GM12801 (cell line): ENCODE data around the gene CAMSAP1.

Experiments
- TF ChIP-seq, protein P1 (sequence below): IDR thresholded peaks from one replicate; pipeline ENCODE4 v1.5.1; 2011; ENCODE audit warnings: control low read depth; ENCODE audit not compliant: insufficient read length; ENCODE audit errors: extremely low read depth

The CAMSAP1 gene

DNA sequence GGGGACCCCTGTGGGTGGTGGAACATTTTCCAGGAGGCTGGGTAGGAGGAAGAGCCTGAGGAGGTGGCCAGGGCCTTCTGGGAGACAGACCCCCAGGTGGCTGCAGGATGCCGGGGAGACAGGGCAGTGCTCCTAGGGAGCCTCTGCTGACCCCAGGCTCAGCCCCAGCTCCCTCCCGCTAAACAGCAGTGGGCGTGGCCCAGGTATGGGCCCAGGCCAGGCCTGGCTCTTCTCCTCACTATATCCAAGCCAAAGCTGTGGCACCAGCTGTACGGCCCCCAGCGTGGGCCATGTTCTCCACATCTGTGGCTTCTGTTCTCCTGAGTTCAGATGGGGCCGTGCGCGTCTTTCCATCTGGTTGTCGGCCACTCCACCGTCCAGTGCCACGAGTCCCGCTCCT lies 146.9 kb downstream of the CAMSAP1 start:
- TF ChIP-seq, protein P1, sequence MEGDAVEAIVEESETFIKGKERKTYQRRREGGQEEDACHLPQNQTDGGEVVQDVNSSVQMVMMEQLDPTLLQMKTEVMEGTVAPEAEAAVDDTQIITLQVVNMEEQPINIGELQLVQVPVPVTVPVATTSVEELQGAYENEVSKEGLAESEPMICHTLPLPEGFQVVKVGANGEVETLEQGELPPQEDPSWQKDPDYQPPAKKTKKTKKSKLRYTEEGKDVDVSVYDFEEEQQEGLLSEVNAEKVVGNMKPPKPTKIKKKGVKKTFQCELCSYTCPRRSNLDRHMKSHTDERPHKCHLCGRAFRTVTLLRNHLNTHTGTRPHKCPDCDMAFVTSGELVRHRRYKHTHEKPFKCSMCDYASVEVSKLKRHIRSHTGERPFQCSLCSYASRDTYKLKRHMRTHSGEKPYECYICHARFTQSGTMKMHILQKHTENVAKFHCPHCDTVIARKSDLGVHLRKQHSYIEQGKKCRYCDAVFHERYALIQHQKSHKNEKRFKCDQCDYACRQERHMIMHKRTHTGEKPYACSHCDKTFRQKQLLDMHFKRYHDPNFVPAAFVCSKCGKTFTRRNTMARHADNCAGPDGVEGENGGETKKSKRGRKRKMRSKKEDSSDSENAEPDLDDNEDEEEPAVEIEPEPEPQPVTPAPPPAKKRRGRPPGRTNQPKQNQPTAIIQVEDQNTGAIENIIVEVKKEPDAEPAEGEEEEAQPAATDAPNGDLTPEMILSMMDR, result no peak

DNA sequence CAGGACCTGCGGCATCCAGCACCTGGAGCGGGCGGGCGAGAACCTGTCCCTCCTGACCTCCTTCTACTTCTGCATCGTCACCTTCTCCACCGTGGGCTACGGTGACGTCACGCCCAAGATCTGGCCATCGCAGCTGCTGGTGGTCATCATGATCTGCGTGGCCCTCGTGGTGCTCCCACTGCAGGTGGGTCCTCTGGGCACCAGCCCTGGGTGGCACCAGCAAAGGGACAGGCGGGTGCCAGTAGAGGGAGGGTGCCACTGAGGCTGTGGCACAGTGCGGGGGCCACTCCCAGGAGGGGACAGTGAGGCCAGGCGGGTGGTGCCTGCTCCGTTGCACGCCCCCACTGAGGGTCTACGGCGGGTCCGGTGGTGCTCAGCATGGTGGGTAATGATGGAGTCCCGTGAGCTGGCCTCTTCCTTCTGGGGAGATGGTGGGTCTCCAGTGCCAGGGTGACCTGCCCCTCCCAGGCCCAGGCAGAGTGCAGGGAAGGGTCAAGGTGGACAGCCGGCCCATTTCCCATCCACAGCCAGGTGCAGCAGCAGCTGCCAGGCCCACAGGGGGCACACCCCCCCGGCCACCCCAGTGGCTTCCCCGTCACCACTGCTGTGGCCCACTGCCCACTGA lies 147.6 kb downstream of the CAMSAP1 start:
- TF ChIP-seq, protein P1, result no peak

DNA sequence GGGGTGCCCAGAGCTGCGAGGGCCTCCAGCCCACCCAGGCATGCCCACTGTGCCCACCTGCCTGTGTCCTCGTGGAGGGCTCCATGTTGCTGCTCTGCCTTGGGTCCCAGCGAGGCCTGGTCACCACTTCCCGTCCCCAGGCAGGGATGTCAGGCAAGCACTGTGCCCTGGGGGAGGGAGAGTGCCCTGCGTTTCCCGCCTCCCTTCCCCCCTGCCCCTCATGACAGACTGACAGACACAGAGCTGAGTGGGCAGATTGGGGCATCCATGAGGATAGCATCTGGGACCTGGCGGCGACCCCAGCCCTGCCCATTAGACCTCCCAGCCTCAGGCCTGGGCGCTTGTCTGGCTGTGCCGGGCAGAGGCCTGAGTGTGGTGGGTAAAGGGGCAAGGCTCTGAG lies 148.5 kb downstream of the CAMSAP1 start:
- TF ChIP-seq, protein P1, result no peak
